Neural progenitor cell (in vitro differentiated cells): ENCODE data around the gene DCC.

Experiments used
- EZH2phosphoT487 ChIP-seq: fragments of 200-600 bp; sonication (generic); IDR thresholded peaks from 2 replicates; pipeline ENCODE4 v1.6.1; 2017; ENCODE audit warnings: antibody characterized with exemption
- TF ChIP-seq, protein P1 (sequence below): fragments of 200-600 bp; sonication (generic); IDR thresholded peaks from 2 replicates; pipeline ENCODE4 v1.5.1; 2017; ENCODE audit warnings: antibody characterized with exemption, mild to moderate bottlenecking

DNA sequence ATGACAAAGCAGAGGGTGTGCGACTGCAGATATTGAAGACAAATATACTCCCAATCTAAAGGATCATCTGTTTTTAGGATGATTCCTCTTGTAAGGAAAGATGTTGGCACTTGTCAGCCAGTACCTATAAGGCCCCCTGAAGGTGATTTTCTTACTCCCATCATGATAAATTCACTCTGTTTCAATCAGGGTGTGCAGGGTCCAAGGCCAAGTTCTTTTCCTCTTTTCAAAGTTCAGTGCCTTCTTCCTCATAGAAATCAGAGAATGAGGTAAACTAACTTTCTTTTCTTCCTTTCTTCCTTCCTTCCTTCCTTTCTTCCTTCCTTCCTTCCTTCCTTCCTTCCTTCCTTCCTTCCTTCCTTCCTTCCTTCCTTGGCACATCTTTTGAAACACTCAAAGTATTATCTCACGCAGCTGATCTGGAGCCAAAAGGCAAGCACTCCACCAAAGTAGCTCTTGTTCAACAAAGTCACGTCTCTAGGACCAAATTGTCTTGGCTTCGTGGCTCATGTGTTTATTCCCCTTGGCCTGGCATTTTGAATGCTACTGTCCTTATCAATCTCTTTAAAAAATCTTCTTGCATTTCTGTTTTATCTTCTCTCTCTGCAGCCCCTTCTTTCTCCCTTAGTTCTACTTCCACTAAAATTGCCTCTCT, 87.7 kb downstream of the DCC start:
- TF ChIP-seq, protein P1, sequence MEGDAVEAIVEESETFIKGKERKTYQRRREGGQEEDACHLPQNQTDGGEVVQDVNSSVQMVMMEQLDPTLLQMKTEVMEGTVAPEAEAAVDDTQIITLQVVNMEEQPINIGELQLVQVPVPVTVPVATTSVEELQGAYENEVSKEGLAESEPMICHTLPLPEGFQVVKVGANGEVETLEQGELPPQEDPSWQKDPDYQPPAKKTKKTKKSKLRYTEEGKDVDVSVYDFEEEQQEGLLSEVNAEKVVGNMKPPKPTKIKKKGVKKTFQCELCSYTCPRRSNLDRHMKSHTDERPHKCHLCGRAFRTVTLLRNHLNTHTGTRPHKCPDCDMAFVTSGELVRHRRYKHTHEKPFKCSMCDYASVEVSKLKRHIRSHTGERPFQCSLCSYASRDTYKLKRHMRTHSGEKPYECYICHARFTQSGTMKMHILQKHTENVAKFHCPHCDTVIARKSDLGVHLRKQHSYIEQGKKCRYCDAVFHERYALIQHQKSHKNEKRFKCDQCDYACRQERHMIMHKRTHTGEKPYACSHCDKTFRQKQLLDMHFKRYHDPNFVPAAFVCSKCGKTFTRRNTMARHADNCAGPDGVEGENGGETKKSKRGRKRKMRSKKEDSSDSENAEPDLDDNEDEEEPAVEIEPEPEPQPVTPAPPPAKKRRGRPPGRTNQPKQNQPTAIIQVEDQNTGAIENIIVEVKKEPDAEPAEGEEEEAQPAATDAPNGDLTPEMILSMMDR, result no peak
- TF ChIP-seq EZH2phosphoT487, result no peak
